ENCODE data around the gene DOK7. TPM values are rescaled to one million over a fixed set of nuclear protein-coding genes. Genes with fewer than 3 reads are reported as not detected.
A peak's percentile ranks its signal among the peaks of the same experiment; 100 is the strongest.
"Not testable (repeated sequence)": the region's sequence is repeated elsewhere in the genome, so short reads cannot be mapped to it uniquely, and the experiment has no call there.

The DOK7 gene
- total RNA-seq, 1 experiment from 2014 or later, result not detected

GRCh38 chr4:3524349-3524748 is 61.2 kb downstream of the DOK7 start:
- in situ Hi-C loops (cut with HindIII; ENCODE audit: low sequenced_read_pairs), result no loop called here
- DNase-seq (ENCODE audit: low spot score), result no peak

GRCh38 chr4:3524920-3525319 is 61.8 kb downstream of the DOK7 start:
- in situ Hi-C loops (cut with HindIII; ENCODE audit: low sequenced_read_pairs), result no loop called here
- no peak for DNase-seq (ENCODE audit: low spot score)

DNA sequence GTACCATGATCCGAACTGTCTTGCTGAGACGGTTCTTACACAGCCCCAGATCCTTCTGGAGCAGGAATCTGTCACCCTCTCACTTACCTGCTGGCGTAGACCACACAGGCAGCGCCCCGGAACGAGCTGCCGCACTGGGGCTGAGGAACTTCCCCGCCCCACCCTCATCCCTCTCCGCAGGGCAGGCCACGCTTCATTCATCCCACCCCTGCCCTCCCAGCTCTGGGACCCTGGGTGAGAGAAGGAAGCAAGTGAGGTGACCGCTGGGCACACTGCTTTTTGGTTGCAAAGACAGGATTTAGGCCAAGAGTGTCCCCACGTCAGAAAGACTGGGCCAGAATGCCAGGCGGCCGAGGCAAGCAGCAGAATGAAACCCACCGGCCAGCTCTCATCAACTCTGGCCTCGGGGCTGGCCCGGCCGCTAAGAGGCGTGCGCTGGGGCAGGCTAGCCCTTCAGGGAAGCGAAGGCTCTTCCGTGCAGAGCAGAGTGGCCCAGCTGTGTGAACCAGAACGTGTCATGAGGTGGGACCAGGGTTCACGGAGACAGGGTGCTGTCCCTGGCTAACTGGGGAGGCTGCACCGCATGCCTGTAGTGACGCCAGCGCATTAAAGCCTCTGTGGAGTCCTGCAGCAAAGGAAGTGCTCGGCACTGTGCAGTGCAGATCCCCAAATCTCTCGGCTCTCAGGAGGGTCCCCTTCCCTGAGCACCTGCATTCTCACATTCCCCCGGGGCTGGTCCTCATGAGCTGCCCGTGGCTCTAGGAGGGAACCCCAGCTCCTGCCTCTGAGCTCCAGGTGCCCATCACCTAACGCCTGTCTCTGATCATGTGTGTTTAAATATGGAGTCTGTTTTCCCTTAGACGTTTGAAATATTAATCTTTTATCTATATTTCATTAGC is 62.7 kb downstream of the DOK7 start:
- DNase-seq (ENCODE audit: low spot score), result no peak

GRCh38 chr4:3526456-3526855 is 63.4 kb downstream of the DOK7 start:
- in situ Hi-C loops (cut with HindIII; ENCODE audit: low sequenced_read_pairs), result no loop called here
- DNase-seq (ENCODE audit: low spot score), result no peak

More for the DNA sequence above, 62.7 kb downstream of the DOK7 start:
- in situ Hi-C loops (cut with HindIII; ENCODE audit: low sequenced_read_pairs), result no loop called here

DNA sequence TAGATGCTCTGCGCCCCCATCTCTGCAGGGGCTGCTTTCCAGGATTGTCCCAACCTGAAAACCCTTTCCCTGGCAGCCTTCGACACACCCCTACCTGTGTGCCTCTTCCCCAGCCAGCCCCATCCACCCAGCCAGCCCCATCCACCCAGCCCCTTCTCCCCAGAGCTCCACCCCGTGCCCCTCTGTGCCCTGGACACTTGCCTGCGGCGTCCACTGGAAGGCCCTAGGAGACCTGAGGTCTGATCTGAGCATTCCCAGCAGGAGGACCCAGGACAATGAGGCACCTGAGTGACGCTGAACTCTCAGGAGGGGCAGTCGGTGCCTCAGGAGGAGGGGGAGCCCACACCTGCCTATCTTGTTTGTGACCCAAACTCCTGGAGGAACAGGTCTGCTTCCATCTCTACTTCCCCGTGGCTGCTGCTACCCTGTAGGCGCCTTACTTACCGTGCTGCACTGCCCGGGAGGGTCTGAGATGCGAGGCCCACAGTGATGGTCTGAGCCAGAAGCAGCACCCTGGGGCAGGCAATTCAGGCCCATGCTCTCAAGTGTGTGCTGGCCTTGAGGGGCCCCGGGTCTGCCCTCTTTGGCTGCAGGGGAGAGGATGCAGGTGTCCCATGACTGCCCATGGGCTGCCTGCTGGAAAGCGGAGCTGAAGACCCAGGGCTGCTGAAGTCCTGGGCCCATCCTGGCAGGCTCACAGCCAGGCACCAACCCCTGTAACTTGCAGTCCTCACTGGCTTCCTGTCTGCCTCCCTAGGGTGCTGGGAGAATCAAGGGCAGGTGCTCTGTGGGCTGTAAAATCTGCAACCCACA is 64.2 kb downstream of the DOK7 start:
- in situ Hi-C loops (cut with HindIII; ENCODE audit: low sequenced_read_pairs), result no loop called here
- no peak for DNase-seq (ENCODE audit: low spot score)

GRCh38 chr4:3527914-3528876 is 65.1 kb downstream of the DOK7 start:
- in situ Hi-C loops (cut with HindIII; ENCODE audit: low sequenced_read_pairs), result no loop called here
- DNase-seq (ENCODE audit: low spot score), result no peak

DNA sequence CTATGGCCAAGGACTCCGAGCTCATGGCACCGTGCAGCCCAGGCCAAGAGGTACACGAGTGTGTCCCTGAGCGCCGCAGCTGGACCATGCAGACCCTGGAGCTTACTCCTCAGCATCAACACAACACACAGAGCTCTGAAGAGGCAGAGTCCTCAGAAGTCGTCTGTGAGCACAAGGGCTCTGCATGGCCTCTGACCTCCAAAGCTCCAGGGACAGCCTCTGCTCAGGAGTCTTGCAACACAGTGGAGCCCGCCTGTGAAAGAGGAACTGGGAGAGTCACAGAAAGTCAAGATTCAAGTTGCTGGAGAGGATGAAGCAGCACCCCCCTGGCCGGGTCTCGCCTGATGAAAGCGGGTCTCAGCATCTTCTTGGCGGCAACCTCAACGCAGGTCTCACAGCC is 66.3 kb downstream of the DOK7 start:
- no peak for DNase-seq (ENCODE audit: low spot score)
- in situ Hi-C loops (cut with HindIII; ENCODE audit: low sequenced_read_pairs), result no loop called here

GRCh38 chr4:3530051-3530450 is 66.9 kb downstream of the DOK7 start:
- no peak for DNase-seq (ENCODE audit: low spot score)
- in situ Hi-C loops (cut with HindIII; ENCODE audit: low sequenced_read_pairs), result no loop called here

DNA sequence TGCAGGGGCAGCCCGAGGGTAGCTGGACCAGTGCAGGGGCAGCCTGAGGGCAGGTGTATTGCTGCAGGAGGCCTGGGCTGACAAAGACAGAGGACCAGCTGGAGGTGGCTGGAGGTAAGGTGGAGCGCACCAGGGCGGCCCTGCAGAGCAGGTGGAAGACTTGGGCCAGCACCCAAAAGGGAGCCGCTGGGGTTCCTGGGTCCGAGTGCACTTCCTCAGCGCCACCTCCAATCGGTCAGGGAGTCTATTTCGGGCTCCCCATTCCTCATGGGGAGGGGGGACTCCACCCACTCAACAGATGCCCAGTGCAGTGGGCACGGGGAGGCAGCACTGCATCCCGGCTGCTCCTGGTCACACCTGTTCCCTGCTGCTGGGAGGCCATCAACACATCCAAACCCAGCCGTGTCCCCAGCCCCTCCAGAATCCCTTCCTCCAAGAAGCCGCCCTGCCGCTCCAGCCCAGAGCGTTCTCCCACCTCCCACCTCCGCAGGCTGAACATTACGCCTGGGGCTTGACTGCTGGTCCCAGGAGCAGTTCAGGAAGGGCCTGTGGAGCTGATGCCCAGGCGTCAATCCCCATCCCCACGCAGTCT is 67.7 kb downstream of the DOK7 start:
- peak; percentile 24 for DNase-seq (ENCODE audit: low spot score)
- in situ Hi-C loops (cut with HindIII; ENCODE audit: low sequenced_read_pairs), result no loop called here

- in situ Hi-C loops (cut with HindIII; ENCODE audit: low sequenced_read_pairs), result no loop called here
- peak; percentile 36 for DNase-seq (ENCODE audit: low spot score)
Observed at GRCh38 chr4:3531318-3531878, 68.3 kb downstream of the DOK7 start.

DNA sequence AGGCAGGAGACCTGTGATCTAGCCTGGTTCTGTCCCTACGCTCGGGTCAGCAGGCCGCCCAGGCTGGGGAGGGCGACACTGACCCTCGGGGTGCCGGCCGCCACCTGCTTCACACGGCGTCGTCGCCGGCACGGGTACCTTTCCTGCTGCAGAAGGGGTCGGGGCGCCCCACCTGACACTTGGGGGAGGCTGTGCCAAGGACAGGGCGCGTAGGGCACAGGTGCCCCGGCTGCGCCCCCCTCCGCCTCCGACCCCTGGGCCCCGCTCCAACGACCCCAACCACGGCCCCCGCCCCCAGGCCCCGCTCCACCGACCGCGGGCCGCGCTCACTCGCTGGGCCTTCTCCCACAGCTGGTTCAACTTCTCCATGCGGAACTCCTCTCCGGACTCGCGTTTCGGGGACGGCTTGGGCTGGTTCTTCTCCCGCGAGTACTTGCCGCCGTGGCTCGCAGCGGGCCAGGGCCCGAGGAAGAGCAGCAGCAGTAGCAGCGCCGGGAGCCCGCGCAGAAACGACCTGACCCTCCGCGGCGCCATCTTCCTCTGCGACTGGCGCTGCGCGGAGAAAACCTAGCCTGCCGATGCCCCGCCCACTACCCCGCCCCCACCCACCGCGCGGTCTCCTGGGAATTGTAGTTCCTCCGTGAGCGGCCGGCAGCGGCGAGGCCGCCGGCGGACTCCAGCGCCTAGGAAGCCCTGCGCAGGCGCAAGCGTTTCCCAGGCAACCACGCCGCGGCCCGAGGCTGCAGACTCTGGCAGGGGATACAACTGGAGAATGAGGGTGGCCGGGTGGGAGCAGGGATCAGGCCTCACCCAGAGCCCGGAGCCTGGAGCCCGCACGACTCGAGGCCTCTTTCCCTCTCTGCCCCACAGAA is 69.0 kb downstream of the DOK7 start, which contains the start of gene LRPAP1:
Gene LRPAP1 (minus strand): TSS at position 544 of the 872 bp plus-strand sequence. CDS start 10 bp downstream, at position 534.
- in situ Hi-C loops (cut with HindIII; ENCODE audit: low sequenced_read_pairs), result no loop called here
- peak; percentile 94 for DNase-seq (ENCODE audit: low spot score)

DNA sequence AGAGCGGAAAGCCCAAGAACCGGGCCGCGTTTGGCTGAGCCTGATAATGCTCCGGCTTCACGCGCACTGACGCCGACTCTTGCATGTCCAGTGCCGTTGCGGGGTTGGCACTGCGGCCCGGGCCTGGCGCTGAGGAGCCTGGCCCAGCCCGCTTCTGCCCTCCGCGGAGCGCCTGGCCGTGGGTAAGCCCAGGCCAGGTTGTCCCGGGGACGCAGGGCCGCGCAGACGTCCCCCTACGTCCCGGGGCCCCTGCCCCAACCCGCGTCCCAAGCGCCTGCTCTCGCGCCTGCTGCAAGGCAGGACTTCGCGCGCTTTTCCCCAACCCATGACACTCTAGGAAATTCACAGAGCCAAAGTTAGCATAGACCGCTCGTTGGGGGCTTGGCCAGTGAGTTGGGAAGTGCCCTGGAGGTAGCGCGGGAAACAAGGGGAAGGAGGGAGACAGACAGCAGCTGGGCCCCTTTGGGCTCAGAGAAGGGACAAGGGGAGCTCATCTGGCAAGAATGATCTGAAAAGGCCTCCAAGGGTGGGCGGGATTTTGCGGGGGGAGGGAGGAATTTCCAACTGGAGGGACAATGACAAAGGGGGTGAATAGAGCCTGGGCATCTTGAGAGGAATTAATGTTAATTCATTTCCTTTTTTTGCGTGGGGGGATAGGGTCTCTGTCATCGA is 69.8 kb downstream of the DOK7 start:
- in situ Hi-C loops (cut with HindIII; ENCODE audit: low sequenced_read_pairs), result no loop called here
- DNase-seq (ENCODE audit: low spot score), result peak; percentile 0

DNA sequence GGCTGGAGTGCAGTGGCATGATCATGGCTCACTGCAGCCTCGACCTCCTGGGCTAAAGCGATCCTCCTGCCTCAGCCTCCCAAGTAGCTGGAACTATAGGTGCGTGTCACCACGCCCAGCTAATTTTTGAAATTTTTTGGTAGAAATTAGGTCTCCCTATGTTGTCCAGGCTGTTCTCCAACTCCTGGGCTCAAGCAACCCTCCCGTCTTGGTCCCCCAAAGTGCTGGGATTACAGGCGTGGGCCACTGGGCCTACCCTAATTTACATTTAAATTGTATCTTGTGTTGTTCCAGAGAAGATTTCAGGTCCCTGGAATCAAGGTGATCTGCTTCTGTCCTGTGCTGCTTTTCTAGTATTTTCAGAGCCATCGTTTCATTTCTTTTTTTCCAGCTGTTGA is 70.3 kb downstream of the DOK7 start:
- DNase-seq (ENCODE audit: low spot score), result no peak
- in situ Hi-C loops (cut with HindIII; ENCODE audit: low sequenced_read_pairs), result no loop called here

GRCh38 chr4:3535812-3536211 is 72.7 kb downstream of the DOK7 start:
- DNase-seq (ENCODE audit: low spot score); in situ Hi-C loops (cut with HindIII; ENCODE audit: low sequenced_read_pairs): not testable (repeated sequence)

DNA sequence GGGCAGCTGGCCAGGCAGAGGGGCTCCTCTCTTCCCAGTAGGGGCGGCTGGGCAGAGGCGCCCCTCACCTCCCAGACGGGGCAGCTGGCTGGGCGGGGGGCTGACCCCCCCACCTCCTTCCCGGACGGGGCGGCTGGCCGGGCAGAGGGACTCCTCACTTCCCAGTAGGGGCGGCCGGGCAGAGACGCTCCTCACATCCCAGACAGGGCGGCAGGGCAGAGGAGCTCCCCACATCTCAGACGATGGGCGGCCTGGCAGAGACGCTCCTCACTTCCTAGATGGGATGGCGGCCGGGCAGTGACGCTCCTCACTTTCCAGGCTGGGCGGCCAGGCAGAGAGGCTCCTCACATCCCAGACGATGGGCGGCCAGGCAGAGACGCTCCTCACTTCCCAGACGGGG is 75.8 kb downstream of the DOK7 start:
- DNase-seq (ENCODE audit: low spot score); in situ Hi-C loops (cut with HindIII; ENCODE audit: low sequenced_read_pairs): not testable (repeated sequence)

GRCh38 chr4:3543415-3543814 is 80.3 kb downstream of the DOK7 start:
- in situ Hi-C loops (cut with HindIII; ENCODE audit: low sequenced_read_pairs); DNase-seq (ENCODE audit: low spot score): not testable (repeated sequence)
